ENCODE measurements around the gene NBPF14.
"Not testable (repeated sequence)": the region's sequence is repeated elsewhere in the genome, so short reads cannot be mapped to it uniquely, and the experiment has no call there.

Gene NBPF14, protein sequence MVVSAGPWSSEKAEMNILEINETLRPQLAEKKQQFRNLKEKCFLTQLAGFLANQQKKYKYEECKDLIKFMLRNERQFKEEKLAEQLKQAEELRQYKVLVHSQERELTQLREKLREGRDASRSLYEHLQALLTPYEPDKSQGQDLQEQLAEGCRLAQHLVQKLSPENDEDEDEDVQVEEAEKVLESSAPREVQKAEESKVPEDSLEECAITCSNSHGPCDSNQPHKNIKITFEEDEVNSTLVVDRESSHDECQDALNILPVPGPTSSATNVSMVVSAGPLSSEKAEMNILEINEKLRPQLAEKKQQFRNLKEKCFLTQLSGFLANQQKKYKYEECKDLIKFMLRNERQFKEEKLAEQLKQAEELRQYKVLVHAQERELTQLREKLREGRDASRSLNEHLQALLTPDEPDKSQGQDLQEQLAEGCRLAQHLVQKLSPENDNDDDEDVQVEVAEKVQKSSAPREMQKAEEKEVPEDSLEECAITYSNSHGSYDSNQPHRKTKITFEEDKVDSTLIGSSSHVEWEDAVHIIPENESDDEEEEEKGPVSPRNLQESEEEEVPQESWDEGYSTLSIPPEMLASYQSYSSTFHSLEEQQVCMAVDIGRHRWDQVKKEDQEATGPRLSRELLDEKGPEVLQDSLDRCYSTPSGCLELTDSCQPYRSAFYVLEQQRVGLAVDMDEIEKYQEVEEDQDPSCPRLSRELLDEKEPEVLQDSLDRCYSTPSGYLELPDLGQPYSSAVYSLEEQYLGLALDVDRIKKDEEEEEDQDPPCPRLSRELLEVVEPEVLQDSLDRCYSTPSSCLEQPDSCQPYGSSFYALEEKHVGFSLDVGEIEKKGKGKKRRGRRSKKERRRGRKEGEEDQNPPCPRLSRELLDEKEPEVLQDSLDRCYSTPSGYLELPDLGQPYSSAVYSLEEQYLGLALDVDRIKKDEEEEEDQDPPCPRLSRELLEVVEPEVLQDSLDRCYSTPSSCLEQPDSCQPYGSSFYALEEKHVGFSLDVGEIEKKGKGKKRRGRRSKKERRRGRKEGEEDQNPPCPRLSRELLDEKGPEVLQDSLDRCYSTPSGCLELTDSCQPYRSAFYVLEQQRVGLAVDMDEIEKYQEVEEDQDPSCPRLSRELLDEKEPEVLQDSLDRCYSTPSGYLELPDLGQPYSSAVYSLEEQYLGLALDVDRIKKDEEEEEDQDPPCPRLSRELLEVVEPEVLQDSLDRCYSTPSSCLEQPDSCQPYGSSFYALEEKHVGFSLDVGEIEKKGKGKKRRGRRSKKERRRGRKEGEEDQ (N-terminal part only)

GRCh38 chr1:148595911-148596310, at the start of gene NBPF14:
Gene NBPF14 (minus strand): TSS chr1:148596011. CDS start chr1:148595717, 294 bp downstream.
- H3K4me2 ChIP-seq; H3K4me1 ChIP-seq; H3K27me3 ChIP-seq; H3K9ac ChIP-seq; H3K27ac ChIP-seq; H3K9me3 ChIP-seq (replicated peaks in 1 of 11); H4K20me1 ChIP-seq; H3K4me3 ChIP-seq; H3K36me3 ChIP-seq: not testable (repeated sequence)

DNA sequence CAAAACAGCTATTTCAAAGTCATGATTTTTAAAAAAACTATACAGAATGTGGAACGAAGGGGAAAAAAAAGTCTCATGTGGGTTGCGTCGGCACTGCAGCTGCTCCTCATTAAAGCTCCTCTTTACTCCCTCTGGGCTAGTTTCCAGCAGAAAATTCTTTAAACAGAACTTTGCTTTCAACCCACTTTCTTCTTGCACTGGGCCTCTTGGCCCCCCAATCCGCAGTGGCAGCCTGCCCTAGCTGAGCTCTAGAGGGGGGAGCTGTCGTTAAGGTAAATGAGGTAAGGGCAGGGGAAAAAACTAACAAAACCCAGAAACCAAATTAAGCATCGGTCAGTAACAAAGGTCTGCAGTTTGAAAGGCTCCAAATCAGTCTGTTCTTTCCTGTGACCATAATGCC, 29.6 kb upstream of the NBPF14 start:
- H3K36me3 ChIP-seq; H3K4me1 ChIP-seq; H3K27me3 ChIP-seq; H3K9me3 ChIP-seq (replicated peaks in 1 of 11); H3K4me3 ChIP-seq; H4K20me1 ChIP-seq: not testable (repeated sequence)
- peak overlapping the region in 2 of 11 experiments; percentile 29 to 38; a peak in 2 of 22 replicates for H3K9ac ChIP-seq
- peak overlapping the region; percentile 39 to 68 (median 52); a peak in 18 of 22 replicates for H3K4me2 ChIP-seq
- peak overlapping the region in 4 of 11 experiments; percentile 35 to 57 (median 47); a peak in 6 of 22 replicates for H3K27ac ChIP-seq

DNA sequence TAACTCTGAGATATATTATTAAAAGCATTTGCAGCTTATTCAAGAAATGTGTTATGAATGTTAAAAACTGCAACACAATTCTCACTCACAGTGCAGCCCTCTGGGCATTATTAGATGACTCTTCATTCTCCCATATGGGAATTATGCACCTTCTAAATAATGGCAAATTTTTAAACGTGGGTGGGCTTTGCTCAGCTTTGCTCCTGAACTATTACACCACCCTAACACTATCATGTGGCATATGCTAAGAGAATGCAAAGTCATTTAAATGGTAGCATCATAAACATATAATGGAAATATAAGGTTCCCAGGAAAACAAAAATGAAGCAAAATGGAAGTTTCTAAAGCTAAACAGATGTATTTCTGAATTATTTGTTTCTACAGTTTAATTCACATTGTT, 22.4 kb upstream of the NBPF14 start:
- not testable (repeated sequence) for H3K36me3 ChIP-seq; H3K27ac ChIP-seq; H3K4me1 ChIP-seq; H3K27me3 ChIP-seq; H3K4me2 ChIP-seq; H3K9me3 ChIP-seq (replicated peaks in 1 of 11); H4K20me1 ChIP-seq; H3K9ac ChIP-seq; H3K4me3 ChIP-seq

- H3K9ac ChIP-seq; H3K27ac ChIP-seq; H4K20me1 ChIP-seq; H3K4me1 ChIP-seq; H3K9me3 ChIP-seq (replicated peaks in 1 of 11); H3K27me3 ChIP-seq; H3K4me3 ChIP-seq; H3K36me3 ChIP-seq: not testable (repeated sequence)
- peak overlapping the region in 3 of 11 experiments; percentile 27 to 37 (median 35); a peak in 3 of 22 replicates for H3K4me2 ChIP-seq
Measured at GRCh38 chr1:148605266-148605665, 9.5 kb upstream of the NBPF14 start.

DNA sequence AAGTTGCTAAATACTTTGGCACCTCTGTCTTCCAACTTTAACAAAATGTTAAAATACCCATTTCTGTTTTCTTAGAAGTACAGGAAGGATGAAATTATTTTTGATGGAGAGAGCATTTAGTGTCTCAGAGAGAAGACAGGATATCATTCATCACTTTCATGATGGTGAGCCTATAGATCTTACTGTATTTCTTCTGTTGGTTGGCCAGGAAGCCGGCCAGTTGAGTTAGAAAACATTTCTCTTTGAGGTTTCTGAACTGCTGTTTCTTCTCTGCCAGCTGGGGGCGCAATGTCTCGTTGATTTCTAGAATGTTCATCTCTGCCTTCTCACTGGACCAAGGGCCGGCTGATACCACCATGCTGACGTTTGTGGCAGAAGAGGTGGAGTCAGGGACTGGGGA, 451 bp downstream of the NBPF14 start:
- H3K27ac ChIP-seq; H3K4me1 ChIP-seq; H3K9ac ChIP-seq; H4K20me1 ChIP-seq; H3K4me2 ChIP-seq; H3K36me3 ChIP-seq; H3K9me3 ChIP-seq (replicated peaks in 1 of 11); H3K27me3 ChIP-seq; H3K4me3 ChIP-seq: not testable (repeated sequence)

GRCh38 chr1:148591098-148591497, 4.7 kb downstream of the NBPF14 start:
- not testable (repeated sequence) for H3K9ac ChIP-seq; H3K4me2 ChIP-seq; H3K27ac ChIP-seq; H4K20me1 ChIP-seq; H3K27me3 ChIP-seq; H3K9me3 ChIP-seq (replicated peaks in 1 of 11); H3K4me1 ChIP-seq; H3K4me3 ChIP-seq
- H3K36me3 ChIP-seq, result peaks cover 0 to 12% (median 0%) of the 10 kb centered on the region in 11 experiments; a peak in 3 of 22 replicates

- not testable (repeated sequence) for H3K4me3 ChIP-seq; H3K9me3 ChIP-seq (replicated peaks in 1 of 11); H4K20me1 ChIP-seq; H3K4me1 ChIP-seq; H3K27ac ChIP-seq; H3K4me2 ChIP-seq; H3K9ac ChIP-seq
- Histone ChIP-seq H3K36me3 (peaks cover 0 to 14% (median 8%) of the 10 kb centered on the region in 11 experiments; a peak in 12 of 22 replicates), H3K27me3 (peaks cover 0 to 15% (median 11%) of the 10 kb centered on the region in 11 experiments; a peak in 20 of 22 replicates)
Measured at GRCh38 chr1:148532158-148532557, 63.7 kb downstream of the NBPF14 start.

- not testable (repeated sequence) for H3K36me3 ChIP-seq; H3K27ac ChIP-seq; H3K9me3 ChIP-seq (replicated peaks in 1 of 11); H4K20me1 ChIP-seq; H3K4me1 ChIP-seq; H3K9ac ChIP-seq
- Histone ChIP-seq H3K4me2 (peak overlapping the region in 5 of 11 experiments; percentile 22 to 57 (median 50); a peak in 6 of 22 replicates), H3K4me3 (peak overlapping the region in 5 of 10 experiments; percentile 20 to 50 (median 29); a peak in 5 of 20 replicates), H3K27me3 (peaks cover 0 to 15% (median 11%) of the 10 kb centered on the region in 11 experiments; a peak in 20 of 22 replicates)
Measured at GRCh38 chr1:148529101-148529567, 66.7 kb downstream of the NBPF14 start.

- H3K27ac ChIP-seq; H3K4me2 ChIP-seq; H3K4me1 ChIP-seq; H4K20me1 ChIP-seq; H3K9ac ChIP-seq; H3K36me3 ChIP-seq; H3K9me3 ChIP-seq (replicated peaks in 1 of 11): not testable (repeated sequence)
- Histone ChIP-seq H3K27me3 (peaks cover 0 to 15% (median 11%) of the 10 kb centered on the region in 11 experiments; a peak in 20 of 22 replicates), H3K4me3 (peak overlapping the region in 4 of 10 experiments; percentile 26 to 50 (median 36); a peak in 2 of 20 replicates)
Measured at GRCh38 chr1:148528591-148528990, 67.2 kb downstream of the NBPF14 start.

DNA sequence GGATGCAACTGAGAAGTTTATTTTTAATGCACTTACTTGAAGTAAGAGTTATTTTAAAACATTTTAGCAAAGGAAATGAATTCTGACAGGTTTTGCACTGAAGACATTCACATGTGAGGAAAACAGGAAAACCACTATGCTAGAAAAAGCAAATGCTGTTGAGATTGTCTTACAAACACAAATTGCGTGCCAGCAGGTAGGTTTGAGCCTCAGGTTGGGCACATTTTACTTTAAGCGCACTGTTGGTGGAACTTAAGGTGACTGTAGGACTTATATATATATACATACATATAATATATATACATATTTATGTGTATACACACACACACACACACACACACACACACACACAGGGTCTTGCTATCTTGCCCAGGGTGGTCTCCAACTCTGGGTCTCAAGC, 69.2 kb downstream of the NBPF14 start:
- H3K9me3 ChIP-seq (replicated peaks in 1 of 11); H3K9ac ChIP-seq; H3K4me2 ChIP-seq; H3K36me3 ChIP-seq; H4K20me1 ChIP-seq; H3K27ac ChIP-seq; H3K4me1 ChIP-seq; H3K4me3 ChIP-seq: not testable (repeated sequence)
- peaks cover 0 to 25% (median 20%) of the 10 kb centered on the region in 11 experiments; a peak in 20 of 22 replicates for H3K27me3 ChIP-seq

- H3K27ac ChIP-seq; H3K36me3 ChIP-seq; H3K9ac ChIP-seq; H4K20me1 ChIP-seq; H3K4me1 ChIP-seq; H3K9me3 ChIP-seq (replicated peaks in 1 of 11): not testable (repeated sequence)
- peak overlapping the region in 5 of 11 experiments; percentile 67 to 73 (median 72); a peak in 7 of 22 replicates for H3K4me2 ChIP-seq
- peak overlapping the region in 3 of 10 experiments; percentile 50 to 63 (median 55); a peak in 5 of 20 replicates for H3K4me3 ChIP-seq
- peaks cover 0 to 18% (median 12%) of the 10 kb centered on the region in 11 experiments; a peak in 19 of 22 replicates for H3K27me3 ChIP-seq
Measured at GRCh38 chr1:148523205-148524144, 72.3 kb downstream of the NBPF14 start.

Data from BLaER1 treated with 17β-estradiol and CSF1 and Interleukin-3, amounts not matched to agents 10 nM and 100 nM (cell line).